Measurements from ENCODE around the gene LMAN2L.

Gene LMAN2L

GRCh38 chr2:96767135-96767871, 27.4 kb upstream of the LMAN2L start:
- ChIA-PET CTCF (interaction anchor here (1.1 to 1.6 kb wide), 5 partner anchors 11 to 40 kb away, joined by 3 to 7 read pairs (median 4); no protein-coding TSS in a partner anchor), POLR2A (no interaction called here)
- no peak overlapping the region for H3K27ac ChIP-seq (ENCODE audit: insufficient read depth in 1 of 2, low read depth in 1 of 2, low read length in 2 of 2, poor library complexity in 1 of 2, severe bottlenecking in 2 of 2)
- peaks cover 0 to 21% (median 6%) of the 10 kb centered on the region in 4 experiments for H3K36me3 ChIP-seq (ENCODE audit: control insufficient read depth in 4 of 4, insufficient read depth in 4 of 4, low read length in 3 of 4)
- DNase-seq = no peak
- H3K9me3 ChIP-seq (ENCODE audit: control extremely low read depth in 1 of 5, control insufficient read depth in 4 of 5, insufficient read depth in 2 of 5, low read depth in 1 of 5, low read length in 4 of 5) = no peaks in the 10 kb centered on the region
- no peak overlapping the region for H3K4me3 ChIP-seq (ENCODE audit: control insufficient read depth in 1 of 7, extremely low read depth in 1 of 7, insufficient read depth in 4 of 7, low read depth in 2 of 7, low read length in 6 of 7)
- no peaks in the 10 kb centered on the region for H3K27me3 ChIP-seq (replicated peaks in 2 of 5; ENCODE audit: control insufficient read depth in 4 of 5, insufficient read depth in 5 of 5, low read length in 4 of 5)
- WGBS (ENCODE audit: insufficient coverage) = 94% methylated on average over 7 of the region's 9 CpGs
- H3K4me1 ChIP-seq (ENCODE audit: control extremely low read depth in 1 of 4, control insufficient read depth in 4 of 4, insufficient read depth in 4 of 4, low read length in 3 of 4) = peaks cover 7 to 42% (median 36%) of the 10 kb centered on the region in 4 experiments

DNA sequence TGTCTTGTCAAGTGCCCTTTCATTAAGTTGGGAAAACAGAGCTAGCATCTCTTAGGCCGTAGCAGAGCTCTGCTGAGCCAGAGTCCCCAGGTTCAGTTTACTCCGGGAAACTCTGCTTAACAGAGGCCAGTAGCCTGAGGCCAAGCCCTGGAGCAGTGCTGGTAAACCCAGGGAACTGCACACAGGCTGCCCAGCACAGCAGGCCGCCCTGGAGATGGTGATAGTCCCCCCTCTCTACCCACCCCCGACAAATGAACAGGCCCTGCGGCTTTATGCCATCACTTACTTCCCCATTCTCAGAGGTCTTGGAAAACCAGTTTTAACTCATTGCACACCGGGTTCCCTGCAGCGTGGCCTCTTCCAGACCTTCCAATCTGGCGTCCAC, 24.4 kb upstream of the LMAN2L start:
- POLR2A ChIA-PET = interaction anchor here (0.6 to 1.2 kb wide), 2 partner anchors 37 to 104 kb away, joined by 4 to 5 read pairs; no protein-coding TSS in a partner anchor
- Histone ChIP-seq H3K36me3 (ENCODE audit: control insufficient read depth in 4 of 4, insufficient read depth in 4 of 4, low read length in 3 of 4) (peaks cover 0 to 12% (median 6%) of the 10 kb centered on the region in 4 experiments), H3K4me3 (ENCODE audit: control insufficient read depth in 1 of 7, extremely low read depth in 1 of 7, insufficient read depth in 4 of 7, low read depth in 2 of 7, low read length in 6 of 7) (peak overlapping the region in 6 of 7 experiments; percentile 58 to 86 (median 80)), H3K4me1 (ENCODE audit: control extremely low read depth in 1 of 4, control insufficient read depth in 4 of 4, insufficient read depth in 4 of 4, low read length in 3 of 4) (peaks cover 15 to 59% (median 57%) of the 10 kb centered on the region in 4 experiments), H3K27ac (ENCODE audit: insufficient read depth in 1 of 2, low read depth in 1 of 2, low read length in 2 of 2, poor library complexity in 1 of 2, severe bottlenecking in 2 of 2) (peak overlapping the region in 1 of 2 experiments; percentile 65), H3K27me3 (replicated peaks in 2 of 5; ENCODE audit: control insufficient read depth in 4 of 5, insufficient read depth in 5 of 5, low read length in 4 of 5) (no peaks in the 10 kb centered on the region), H3K9me3 (ENCODE audit: control extremely low read depth in 1 of 5, control insufficient read depth in 4 of 5, insufficient read depth in 2 of 5, low read depth in 1 of 5, low read length in 4 of 5) (no peaks in the 10 kb centered on the region)
- peak; percentile 71 to 91 (median 89) for DNase-seq
- CTCF ChIA-PET = interaction anchor here (0.8 to 4.8 kb wide), 14 partner anchors 10 to 360 kb away, joined by 3 to 34 read pairs (median 5); partner anchors contain the start of gene CNNM3
- WGBS (ENCODE audit: insufficient coverage) = 2% methylated on average over 7 of the region's 8 CpGs

DNA sequence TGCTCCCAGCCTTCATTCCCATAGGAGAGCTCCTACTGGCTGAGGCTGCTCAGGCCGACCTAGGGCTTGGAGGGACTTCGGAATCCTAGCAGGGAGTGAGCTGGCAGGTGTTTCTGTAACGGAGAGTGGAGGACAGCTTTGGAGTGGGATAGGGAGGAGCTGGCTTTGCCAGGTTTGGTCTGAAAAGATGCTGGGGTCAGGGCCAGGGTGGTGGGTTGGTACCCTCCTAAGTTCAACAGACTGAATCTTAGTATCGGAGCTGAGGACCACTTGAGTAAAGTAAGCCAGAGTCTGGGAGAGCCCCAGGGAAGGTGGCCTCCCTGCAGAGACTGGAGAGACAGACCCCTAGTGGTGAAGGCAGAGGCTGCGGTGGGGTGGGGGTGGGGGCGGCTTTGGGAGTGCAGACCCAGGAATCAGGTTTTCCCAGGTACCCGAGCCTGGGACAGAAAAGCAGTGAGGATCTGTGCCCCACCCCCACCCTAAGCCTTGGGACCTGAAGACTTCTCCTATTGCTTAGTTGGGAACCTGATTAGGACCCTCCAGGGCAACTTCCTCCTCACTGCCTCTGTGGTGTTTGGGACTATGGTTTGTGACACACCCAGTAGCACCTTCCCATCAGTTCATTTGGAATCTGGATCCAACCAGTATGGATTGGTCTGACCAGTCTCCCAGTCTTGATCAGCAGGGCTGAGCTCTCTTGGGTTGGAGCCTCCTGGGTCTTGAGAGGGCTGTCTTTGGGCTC, 23.8 kb upstream of the LMAN2L start:
- peaks cover 17 to 64% (median 62%) of the 10 kb centered on the region in 4 experiments for H3K4me1 ChIP-seq (ENCODE audit: control extremely low read depth in 1 of 4, control insufficient read depth in 4 of 4, insufficient read depth in 4 of 4, low read length in 3 of 4)

DNA sequence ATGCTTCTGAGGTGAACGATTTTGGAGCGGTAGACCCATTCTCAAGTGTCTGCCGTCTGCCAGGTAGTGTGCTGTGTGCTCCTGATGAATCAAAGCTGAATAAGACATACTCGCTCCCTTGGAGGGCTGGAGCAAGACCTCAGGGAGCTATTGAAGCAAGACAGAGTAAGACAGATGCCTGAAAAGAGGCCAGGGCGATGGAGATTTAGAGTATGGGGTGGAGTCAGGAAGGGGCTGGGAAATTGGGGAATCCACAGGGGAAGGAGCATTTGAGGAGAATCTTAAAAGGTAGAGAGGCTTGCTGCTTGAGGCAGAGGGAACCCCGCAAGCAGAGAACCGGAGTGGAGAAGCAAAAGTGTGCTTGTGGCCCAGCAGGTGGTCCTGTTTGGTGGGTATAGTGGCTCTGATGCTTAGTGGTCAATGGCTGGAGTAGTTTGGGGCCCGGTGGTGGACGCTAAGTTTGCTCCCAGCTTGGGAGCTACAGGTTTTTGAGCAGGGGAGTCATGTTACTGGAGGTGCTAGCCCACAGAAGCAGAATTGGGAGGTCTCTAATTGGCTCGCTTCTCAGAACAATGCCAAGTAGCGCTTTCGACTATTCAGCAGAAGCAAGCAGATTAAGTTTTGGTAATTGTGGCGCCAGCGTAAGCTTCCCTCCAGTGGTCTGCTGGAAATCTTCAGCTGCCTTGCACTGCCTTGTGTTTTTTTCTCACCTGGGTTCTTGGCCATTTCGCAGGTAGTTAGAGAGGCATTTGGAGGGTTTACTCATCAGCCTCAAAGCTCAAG, 22.9 kb upstream of the LMAN2L start:
- POLR2A ChIA-PET = no interaction called here
- H3K27me3 ChIP-seq (replicated peaks in 2 of 5; ENCODE audit: control insufficient read depth in 4 of 5, insufficient read depth in 5 of 5, low read length in 4 of 5) = no peaks in the 10 kb centered on the region
- H3K4me1 ChIP-seq (ENCODE audit: control extremely low read depth in 1 of 4, control insufficient read depth in 4 of 4, insufficient read depth in 4 of 4, low read length in 3 of 4) = peaks cover 18 to 67% (median 62%) of the 10 kb centered on the region in 4 experiments
- CTCF ChIA-PET = interaction anchor here (0.5 to 4.8 kb wide), 24 partner anchors 9 to 232 kb away, joined by 3 to 34 read pairs (median 4); partner anchors contain the start of genes CNNM3 and LMAN2L
- peaks cover 0 to 7% (median 6%) of the 10 kb centered on the region in 4 experiments for H3K36me3 ChIP-seq (ENCODE audit: control insufficient read depth in 4 of 4, insufficient read depth in 4 of 4, low read length in 3 of 4)
- peak overlapping the region; percentile 17 to 86 (median 79) for H3K4me3 ChIP-seq (ENCODE audit: control insufficient read depth in 1 of 7, extremely low read depth in 1 of 7, insufficient read depth in 4 of 7, low read depth in 2 of 7, low read length in 6 of 7)
- DNase-seq = peak in 2 of 3 donors; percentile 45 to 53
- no peaks in the 10 kb centered on the region for H3K9me3 ChIP-seq (ENCODE audit: control extremely low read depth in 1 of 5, control insufficient read depth in 4 of 5, insufficient read depth in 2 of 5, low read depth in 1 of 5, low read length in 4 of 5)
- H3K27ac ChIP-seq (ENCODE audit: insufficient read depth in 1 of 2, low read depth in 1 of 2, low read length in 2 of 2, poor library complexity in 1 of 2, severe bottlenecking in 2 of 2) = peak overlapping the region in 1 of 2 experiments; percentile 66
- 3% methylated on average over 13 of the region's 15 CpGs for WGBS (ENCODE audit: insufficient coverage)

More for the DNA sequence above, 23.8 kb upstream of the LMAN2L start:
- ChIA-PET CTCF (interaction anchor here (0.6 to 4.8 kb wide), 26 partner anchors 10 to 360 kb away, joined by 3 to 34 read pairs (median 4); partner anchors contain the start of gene CNNM3), POLR2A (interaction anchor here (1.2 kb wide), 1 partner anchor 37 kb away, joined by 5 read pairs; no protein-coding TSS in a partner anchor)
- H3K36me3 ChIP-seq (ENCODE audit: control insufficient read depth in 4 of 4, insufficient read depth in 4 of 4, low read length in 3 of 4) = peaks cover 0 to 12% (median 6%) of the 10 kb centered on the region in 4 experiments
- H3K4me3 ChIP-seq (ENCODE audit: control insufficient read depth in 1 of 7, extremely low read depth in 1 of 7, insufficient read depth in 4 of 7, low read depth in 2 of 7, low read length in 6 of 7) = peak overlapping the region; percentile 25 to 86 (median 79)
- H3K27me3 ChIP-seq (replicated peaks in 2 of 5; ENCODE audit: control insufficient read depth in 4 of 5, insufficient read depth in 5 of 5, low read length in 4 of 5) = no peaks in the 10 kb centered on the region
- DNase-seq = peak in 2 of 3 donors; percentile 31 to 49
- WGBS (ENCODE audit: insufficient coverage) = 3% methylated on average over 4 of the region's 7 CpGs
- H3K9me3 ChIP-seq (ENCODE audit: control extremely low read depth in 1 of 5, control insufficient read depth in 4 of 5, insufficient read depth in 2 of 5, low read depth in 1 of 5, low read length in 4 of 5) = no peaks in the 10 kb centered on the region
- H3K27ac ChIP-seq (ENCODE audit: insufficient read depth in 1 of 2, low read depth in 1 of 2, low read length in 2 of 2, poor library complexity in 1 of 2, severe bottlenecking in 2 of 2) = peak overlapping the region in 1 of 2 experiments; percentile 66

- POLR2A ChIA-PET = interaction anchor here (0.9 kb wide), 1 partner anchor 143 kb away, joined by 3 read pairs; no protein-coding TSS in a partner anchor
- DNase-seq = no peak
- WGBS (ENCODE audit: insufficient coverage) = 22% methylated on average over 57 of the region's 59 CpGs
Measured at GRCh38 chr2:96760986-96761832, 21.3 kb upstream of the LMAN2L start.

More at GRCh38 chr2:96760986-96761832, 21.3 kb upstream of the LMAN2L start:
- CTCF ChIA-PET = interaction anchor here (0.5 to 4.8 kb wide), 15 partner anchors 13 to 241 kb away, joined by 3 to 34 read pairs (median 4); partner anchors contain the start of gene LMAN2L
- Histone ChIP-seq H3K9me3 (ENCODE audit: control extremely low read depth in 1 of 5, control insufficient read depth in 4 of 5, insufficient read depth in 2 of 5, low read depth in 1 of 5, low read length in 4 of 5) (no peaks in the 10 kb centered on the region), H3K4me1 (ENCODE audit: control extremely low read depth in 1 of 4, control insufficient read depth in 4 of 4, insufficient read depth in 4 of 4, low read length in 3 of 4) (peaks cover 18 to 66% (median 60%) of the 10 kb centered on the region in 4 experiments), H3K4me3 (ENCODE audit: control insufficient read depth in 1 of 7, extremely low read depth in 1 of 7, insufficient read depth in 4 of 7, low read depth in 2 of 7, low read length in 6 of 7) (peak overlapping the region; percentile 54 to 86 (median 79)), H3K36me3 (ENCODE audit: control insufficient read depth in 4 of 4, insufficient read depth in 4 of 4, low read length in 3 of 4) (no peaks in the 10 kb centered on the region), H3K27ac (ENCODE audit: insufficient read depth in 1 of 2, low read depth in 1 of 2, low read length in 2 of 2, poor library complexity in 1 of 2, severe bottlenecking in 2 of 2) (peak overlapping the region in 1 of 2 experiments; percentile 39), H3K27me3 (replicated peaks in 2 of 5; ENCODE audit: control insufficient read depth in 4 of 5, insufficient read depth in 5 of 5, low read length in 4 of 5) (no peaks in the 10 kb centered on the region)

Data from common myeloid progenitor, CD34-positive (primary cell).